Endometrium (tissue), 2 donors: ENCODE results near the gene SLC6A15.

Experiments
- FAIRE-seq: peaks from 2 replicates; lab custom pipeline; 2012; peaks lifted over from hg19 to GRCh38; lab: Jason Lieb, UNC
- donor health status: control.
- donor health status: control.

SLC6A15 gene

GRCh38 chr12:84874125-84874824 lies 38.3 kb downstream of the SLC6A15 start:
- FAIRE-seq: peak; percentile 88

DNA sequence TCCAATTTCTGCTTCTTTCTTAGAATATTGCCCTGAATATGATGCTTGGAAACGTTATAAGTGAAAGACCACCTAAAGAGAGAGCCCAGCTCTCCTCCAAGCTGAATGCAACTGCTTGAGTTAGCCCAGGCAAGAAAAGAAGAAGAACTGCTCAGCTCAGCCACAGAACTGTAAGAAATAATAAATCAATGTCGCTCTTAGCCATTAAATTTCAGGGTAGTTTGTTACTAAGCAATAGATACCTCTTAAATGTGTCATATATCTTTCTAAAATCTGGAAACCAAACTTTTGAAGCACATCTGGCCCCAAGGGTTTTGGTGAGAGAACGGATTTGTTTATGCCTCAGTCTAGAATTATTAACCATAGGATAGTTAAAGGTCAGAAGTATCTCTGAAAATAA lies 50.4 kb downstream of the SLC6A15 start:
- no peak for FAIRE-seq

- no peak for FAIRE-seq
Measured at GRCh38 chr12:84860718-84861117, 51.9 kb downstream of the SLC6A15 start.

GRCh38 chr12:84858796-84859195 lies 53.8 kb downstream of the SLC6A15 start:
- no peak for FAIRE-seq

DNA sequence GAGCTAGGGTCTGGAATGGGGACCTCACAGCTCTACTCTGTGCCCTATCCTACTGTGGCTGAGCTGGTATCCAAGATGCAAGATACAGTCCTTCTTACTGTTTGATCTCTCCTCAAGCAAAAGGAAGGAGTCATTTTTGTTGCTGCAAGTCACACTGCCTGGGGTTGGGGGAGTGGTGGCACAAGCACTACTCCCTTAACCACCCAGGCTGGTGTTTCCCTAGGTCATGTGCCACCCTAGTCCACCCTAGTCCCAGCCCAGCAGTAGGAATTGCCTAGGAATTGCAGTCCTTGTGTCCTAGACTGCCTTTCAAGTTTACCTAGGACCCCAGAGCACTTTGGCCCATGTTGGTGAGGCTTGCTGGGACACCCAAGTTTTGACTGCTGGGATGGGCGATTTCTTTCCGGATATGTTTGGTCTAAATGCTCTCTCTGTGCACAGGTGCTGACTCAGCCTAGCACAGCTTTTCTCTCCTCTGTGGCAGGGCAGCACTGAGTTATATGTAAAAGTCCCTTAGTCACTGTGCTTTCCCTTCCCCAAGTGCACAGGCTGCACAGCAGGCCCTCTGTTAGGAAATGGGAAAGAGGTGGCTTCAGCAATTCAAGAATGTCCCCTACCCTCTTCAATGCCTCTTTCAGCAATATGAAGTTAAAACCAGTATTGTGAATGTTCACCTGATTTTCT lies 54.9 kb downstream of the SLC6A15 start:
- no peak for FAIRE-seq

DNA sequence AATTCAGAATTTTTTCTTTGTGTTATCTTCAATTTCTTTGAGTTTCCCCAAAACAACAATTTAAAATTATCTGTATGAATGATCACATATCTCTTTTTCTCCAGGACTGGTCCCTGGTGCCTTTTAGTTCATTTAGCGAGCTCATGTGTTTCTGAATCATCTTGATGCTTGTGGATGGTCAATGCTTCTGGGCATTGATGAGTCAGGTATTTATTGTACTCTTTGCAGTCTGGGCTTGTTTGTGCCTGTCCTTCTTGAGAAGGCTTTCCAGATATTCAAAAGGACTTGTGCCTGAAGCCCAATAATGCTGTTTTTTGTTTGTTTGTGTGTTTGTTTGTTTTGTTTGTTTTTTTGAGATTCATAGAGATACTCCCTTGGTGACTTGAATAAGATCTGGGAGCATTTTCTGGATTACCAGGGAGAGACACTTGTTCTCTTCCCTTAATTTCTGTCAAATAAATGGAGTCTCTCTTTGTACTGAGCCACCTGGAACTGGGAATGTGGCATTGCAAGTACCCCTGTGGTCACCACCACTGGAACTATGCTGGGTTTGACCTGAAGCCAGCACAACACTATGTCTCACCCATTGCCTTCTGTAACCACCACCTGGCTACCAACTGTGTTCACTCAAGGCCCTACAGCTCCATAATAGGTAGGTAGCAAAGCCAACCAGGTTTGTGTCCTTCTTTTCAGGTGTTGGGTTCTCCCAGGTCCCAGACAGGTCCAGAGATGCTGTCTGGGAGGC lies 56.3 kb downstream of the SLC6A15 start:
- FAIRE-seq: no peak

GRCh38 chr12:84843593-84844144 lies 68.9 kb downstream of the SLC6A15 start:
- no peak for FAIRE-seq

DNA sequence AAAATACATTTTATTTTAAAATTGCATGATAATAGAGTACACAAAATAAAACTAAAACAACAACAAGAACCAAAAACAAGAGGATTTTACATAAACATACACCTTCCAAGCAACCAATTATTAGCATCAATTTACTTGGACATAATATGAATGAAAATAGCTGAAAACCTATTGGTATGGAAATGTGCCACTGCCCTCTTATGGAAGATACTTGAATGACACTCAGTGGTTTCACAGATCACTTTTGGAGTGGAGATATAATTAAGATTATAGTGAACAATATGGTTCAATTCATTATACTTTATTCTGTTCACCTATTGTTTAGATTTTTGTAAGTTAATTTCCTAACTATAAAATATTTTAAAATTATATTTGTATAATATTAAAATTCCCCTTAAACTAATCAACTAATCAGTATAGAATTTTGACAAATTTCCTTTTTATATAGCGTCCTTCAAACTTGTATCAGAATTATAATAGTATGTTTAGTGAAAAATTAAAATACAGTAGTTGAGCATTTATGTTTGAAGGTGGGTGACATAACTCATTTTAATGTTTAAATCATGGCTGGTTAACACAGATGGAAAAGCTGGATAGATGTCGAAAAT lies 70.1 kb downstream of the SLC6A15 start:
- peak; percentile 96 for FAIRE-seq

GRCh38 chr12:84841591-84841990 lies 71.0 kb downstream of the SLC6A15 start:
- no peak for FAIRE-seq

DNA sequence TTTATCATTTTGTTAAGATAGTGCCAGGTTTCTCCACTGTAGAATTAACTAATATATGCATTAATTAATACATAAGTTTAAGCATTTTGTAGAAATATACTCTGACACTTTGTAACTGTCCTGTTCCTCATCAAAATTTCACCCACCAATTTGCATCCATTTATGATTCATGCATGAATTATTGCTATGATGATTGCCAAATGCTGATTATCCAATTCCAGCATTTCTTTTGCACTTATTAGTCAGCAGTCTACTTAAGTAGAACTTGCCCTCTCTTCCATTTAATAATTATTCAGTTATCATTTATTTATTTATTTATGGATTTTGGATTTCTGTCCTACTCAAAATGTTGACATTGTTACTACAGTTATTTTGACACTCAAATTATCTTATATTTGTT lies 72.2 kb downstream of the SLC6A15 start:
- no peak for FAIRE-seq

- FAIRE-seq: no peak
Measured at GRCh38 chr12:84826925-84827324, 85.7 kb downstream of the SLC6A15 start.

DNA sequence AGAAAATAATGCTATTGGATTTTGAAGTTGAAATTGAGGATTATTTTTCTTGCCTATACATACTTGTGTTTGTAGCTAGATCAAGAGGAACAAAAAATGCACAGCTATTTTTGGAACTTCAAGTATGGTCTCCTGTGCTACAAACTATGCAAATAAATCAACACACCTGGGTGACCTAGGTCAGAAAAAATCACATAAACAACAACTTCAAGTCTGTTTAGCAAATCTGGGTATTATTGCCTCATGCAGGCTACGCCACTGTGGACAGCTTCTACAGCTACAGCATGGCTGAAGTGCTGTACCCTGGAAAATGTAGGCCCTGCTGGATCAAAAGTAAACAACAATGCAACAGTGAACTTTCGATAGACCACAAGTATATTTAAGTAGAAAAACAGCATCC lies 87.5 kb downstream of the SLC6A15 start:
- no peak for FAIRE-seq

DNA sequence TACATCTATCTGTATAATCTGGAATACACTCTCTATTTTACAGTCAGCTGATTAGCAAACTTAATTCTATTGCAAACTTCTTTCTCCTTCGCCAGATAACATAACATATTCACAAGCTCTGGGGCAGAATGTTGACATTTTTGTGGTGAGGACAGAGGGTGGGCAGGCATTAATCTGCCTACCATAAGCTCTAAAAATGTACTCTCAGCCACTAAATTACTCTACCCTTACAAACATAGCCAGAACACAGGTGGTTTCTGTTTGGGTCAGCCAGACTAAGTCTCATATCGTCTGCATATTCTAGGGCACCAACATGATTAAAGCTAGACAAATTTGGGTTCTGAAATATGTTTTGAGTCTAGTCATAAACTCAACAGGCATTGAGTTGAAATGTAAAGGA lies 90.1 kb downstream of the SLC6A15 start:
- no peak for FAIRE-seq

- peak; percentile 51 for FAIRE-seq
Measured at GRCh38 chr12:84816916-84817695, 95.5 kb downstream of the SLC6A15 start.

DNA sequence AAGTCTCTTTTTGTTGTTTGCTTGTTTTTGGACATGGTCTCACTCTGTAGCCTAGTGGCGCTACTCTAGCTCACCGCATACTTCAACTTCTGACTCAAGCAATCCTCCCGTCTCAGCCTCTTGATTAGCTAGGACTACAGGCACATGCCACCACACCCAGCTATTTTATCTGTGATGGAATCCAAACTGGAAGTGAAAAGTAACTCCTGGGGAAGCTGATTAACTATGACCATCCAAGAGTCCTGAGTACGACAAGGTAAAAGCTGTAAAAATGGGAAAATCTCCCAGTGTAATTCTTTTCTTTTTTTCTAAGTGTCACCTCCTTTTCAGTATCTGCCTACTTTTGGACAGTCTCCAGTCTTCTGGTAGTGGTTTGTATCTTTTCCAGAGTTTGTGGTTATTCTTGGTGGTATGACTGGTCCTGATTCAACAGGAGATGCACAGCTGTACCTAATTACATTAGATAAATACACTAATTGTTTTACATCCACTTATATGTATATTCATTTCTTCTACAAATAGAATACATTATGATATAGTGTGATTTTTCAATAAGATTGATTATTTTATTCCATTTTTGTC lies 97.8 kb downstream of the SLC6A15 start:
- FAIRE-seq: no peak

- no peak for FAIRE-seq
Measured at GRCh38 chr12:84813780-84814663, 98.6 kb downstream of the SLC6A15 start.

- FAIRE-seq: no peak
Measured at GRCh38 chr12:84811291-84811690, 101.3 kb downstream of the SLC6A15 start.

DNA sequence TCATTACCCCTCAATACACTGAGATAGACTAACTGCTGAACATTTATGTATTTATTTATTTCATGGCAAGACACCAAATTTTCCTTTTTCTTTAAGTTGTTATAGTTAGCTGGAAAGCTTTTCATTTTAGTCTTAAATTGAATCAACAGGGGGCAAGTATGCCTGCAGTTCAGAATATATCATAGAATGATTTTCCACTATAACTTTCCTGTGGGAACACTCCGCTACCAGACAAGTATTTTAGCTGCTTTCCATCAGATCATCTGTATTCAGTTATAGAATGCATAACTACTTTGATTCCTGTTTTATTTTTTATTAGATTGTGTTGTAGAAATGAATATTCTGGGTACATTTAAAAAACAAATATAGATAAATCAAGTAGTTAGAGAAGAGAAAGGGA lies 102.0 kb downstream of the SLC6A15 start:
- FAIRE-seq: no peak
